ENCODE results near the gene KCNH3.

GRCh38 chr12:49565406-49566265 is 26.8 kb downstream of the KCNH3 start:
- no peak for TF ChIP-seq POLR2AphosphoS5 (IDR thresholded peaks at IDR 0.05; ENCODE audit: low read depth, low read length)
- TF ChIP-seq SPI1 (IDR thresholded peaks at IDR 0.05; ENCODE audit: low read depth, low read length), result no peak
- no peak for TF ChIP-seq POLR2A (IDR thresholded peaks at IDR 0.05; ENCODE audit: low read depth, low read length)
- no peak for TF ChIP-seq POU2F2 (IDR thresholded peaks at IDR 0.05; ENCODE audit: low read depth, low read length)
- TF ChIP-seq TAF1 (IDR thresholded peaks at IDR 0.05; ENCODE audit: low read depth, low read length), result no peak
